Activated naive CD4-positive, alpha-beta T cell treated with anti-CD3 and anti-CD28 coated beads, Interleukin-2, amount 50 U/mL, for 24 hours (primary cell): Measurements from ENCODE around the gene USF1.
"Not testable (repeated sequence)": the region's sequence is repeated elsewhere in the genome, so short reads cannot be mapped to it uniquely, and the experiment has no call there.

Experiments used
- H3K27ac Mint-ChIP-seq: one replicate; pipeline ENCODE4 v1.8.0; 2021; ENCODE audit warnings: mild to moderate bottlenecking, mixed read lengths
- H3K27me3 Mint-ChIP-seq: one replicate; pipeline ENCODE4 v1.8.0; 2021; ENCODE audit warnings: mixed read lengths
- H3K36me3 Mint-ChIP-seq: one replicate; pipeline ENCODE4 v1.8.0; 2021; ENCODE audit warnings: mixed read lengths
- H3K4me1 Mint-ChIP-seq: one replicate; pipeline ENCODE4 v1.8.0; 2021; ENCODE audit warnings: mixed read lengths
- H3K4me3 Mint-ChIP-seq: one replicate; pipeline ENCODE4 v1.8.0; 2021; ENCODE audit warnings: mild to moderate bottlenecking, mixed read lengths
- H3K9me3 Mint-ChIP-seq: one replicate; pipeline ENCODE4 v1.8.0; 2021; ENCODE audit warnings: mixed read lengths

USF1 gene

DNA sequence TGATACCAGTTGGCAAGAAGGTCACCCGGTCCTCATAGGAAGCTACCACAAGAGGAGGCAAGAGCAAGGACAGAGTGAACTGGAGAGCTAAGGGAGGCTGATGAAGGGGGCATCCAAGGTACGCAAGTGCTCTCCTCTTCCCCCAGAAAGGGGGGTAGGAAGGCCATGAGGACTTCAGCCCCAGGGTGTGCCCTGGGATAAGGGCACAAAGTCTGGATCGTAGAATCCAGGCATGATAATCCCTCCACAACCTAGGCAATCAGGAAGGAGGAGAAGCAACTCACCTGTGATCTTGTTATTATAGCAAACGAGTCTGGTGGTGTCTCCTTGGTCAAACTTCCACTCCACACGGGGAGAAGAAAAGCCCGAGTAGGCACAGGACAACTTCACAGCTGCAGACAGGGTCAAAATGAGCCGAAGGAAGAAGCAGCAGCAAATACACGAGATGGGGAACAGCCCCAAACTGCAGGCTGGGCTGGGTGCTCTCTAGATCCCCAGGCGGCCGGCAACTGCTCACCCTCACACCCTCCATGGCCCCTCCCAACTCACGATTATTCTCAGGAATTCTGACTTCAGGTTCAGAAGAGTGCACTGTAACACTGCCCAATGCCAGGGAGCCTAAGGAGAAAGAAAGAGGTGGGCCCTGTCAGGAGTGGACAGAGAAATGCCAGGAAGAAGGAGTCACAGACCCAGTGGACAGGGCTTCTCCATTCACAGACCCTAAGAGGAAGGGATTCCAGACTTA, 44.9 kb downstream of the USF1 start:
- Mint-ChIP-seq H3K4me3 (no peak overlapping the region), H3K36me3 (no peaks in the 10 kb centered on the region), H3K27me3 (no peaks in the 10 kb centered on the region), H3K4me1 (peaks cover 12% of the 10 kb centered on the region), H3K9me3 (no peaks in the 10 kb centered on the region), H3K27ac (no peak overlapping the region)

DNA sequence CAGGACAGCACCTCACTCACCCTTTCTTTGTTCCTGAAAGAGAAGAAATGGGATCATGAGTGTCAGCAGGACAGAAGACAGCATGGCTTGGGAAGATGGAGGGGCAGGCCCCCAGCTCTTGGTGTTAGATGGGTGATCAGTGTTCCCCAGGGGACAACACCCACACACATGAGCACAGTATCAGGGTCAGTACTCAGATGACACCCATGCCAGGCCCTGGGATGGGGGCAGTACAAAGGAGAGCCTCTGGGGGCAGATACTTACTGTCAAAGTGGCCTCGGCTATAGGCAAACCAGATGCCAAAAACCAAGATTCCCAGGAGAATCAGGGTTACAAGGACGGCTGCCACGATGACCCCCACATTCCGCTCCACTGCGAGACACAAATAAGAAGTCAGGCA, 46.4 kb downstream of the USF1 start:
- no peaks in the 10 kb centered on the region for H3K27me3 Mint-ChIP-seq
- peaks cover 12% of the 10 kb centered on the region for H3K4me1 Mint-ChIP-seq
- no peak overlapping the region for H3K4me3 Mint-ChIP-seq
- no peak overlapping the region for H3K27ac Mint-ChIP-seq
- H3K36me3 Mint-ChIP-seq = no peaks in the 10 kb centered on the region
- no peaks in the 10 kb centered on the region for H3K9me3 Mint-ChIP-seq

DNA sequence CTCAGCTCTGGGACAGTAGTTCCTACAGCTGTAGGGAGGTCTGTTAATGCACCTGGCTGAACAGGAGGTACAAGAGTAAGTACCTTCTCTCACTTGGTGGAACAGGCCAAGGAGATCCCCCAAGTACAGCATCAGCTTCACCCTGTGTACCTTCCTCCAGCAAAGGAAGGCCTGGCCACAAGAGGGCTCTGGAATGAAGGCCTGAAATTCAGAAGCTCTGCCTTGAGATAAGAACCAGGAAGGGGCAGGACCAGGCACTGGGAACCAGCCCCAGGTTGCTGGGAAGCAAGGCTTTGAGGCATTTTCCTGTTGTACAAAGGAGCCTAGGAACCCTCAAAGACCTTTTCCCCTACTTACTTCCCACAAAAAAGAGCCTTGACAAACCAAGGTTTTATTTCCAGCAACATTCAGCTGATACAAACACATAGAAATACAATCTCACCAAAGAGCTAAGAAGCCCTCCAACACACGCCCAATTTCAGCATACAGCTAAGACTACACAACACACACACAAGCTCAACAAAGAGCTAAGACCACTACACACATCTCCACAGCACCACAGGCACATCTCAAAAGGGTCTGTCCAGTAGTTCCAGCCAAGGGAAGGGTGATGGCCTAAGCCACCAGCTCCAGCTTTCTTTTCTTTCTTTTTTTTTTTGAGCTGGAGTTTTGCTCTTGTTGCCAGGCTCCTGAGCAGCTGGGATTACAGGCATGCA, 48.3 kb downstream of the USF1 start:
- no peak overlapping the region for H3K4me3 Mint-ChIP-seq
- no peaks in the 10 kb centered on the region for H3K27me3 Mint-ChIP-seq
- H3K36me3 Mint-ChIP-seq = no peaks in the 10 kb centered on the region
- peak overlapping the region; percentile 61 for H3K27ac Mint-ChIP-seq
- peaks cover 12% of the 10 kb centered on the region for H3K4me1 Mint-ChIP-seq
- no peaks in the 10 kb centered on the region for H3K9me3 Mint-ChIP-seq

DNA sequence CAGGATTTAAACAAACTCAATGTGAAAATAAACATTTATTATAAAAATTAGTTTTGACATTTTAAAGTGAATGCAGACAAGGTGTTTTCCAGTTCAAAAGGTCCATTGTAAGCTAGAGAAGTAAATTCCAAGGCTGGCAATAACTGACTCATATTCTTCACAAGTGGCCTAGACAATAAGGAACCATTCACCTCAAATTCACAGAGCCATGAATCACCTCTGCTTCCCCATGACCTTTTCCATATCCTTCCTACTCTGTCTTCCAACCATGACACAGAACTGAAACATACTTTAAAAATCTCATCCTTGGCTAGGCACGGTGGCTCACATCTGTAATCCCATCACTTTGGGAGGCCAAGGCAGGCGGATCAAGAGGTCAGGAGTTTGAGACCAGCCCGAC, 49.6 kb downstream of the USF1 start:
- Mint-ChIP-seq H3K4me1 (peaks cover 12% of the 10 kb centered on the region), H3K27me3 (no peaks in the 10 kb centered on the region), H3K27ac (no peak overlapping the region), H3K4me3 (no peak overlapping the region), H3K9me3 (no peaks in the 10 kb centered on the region), H3K36me3 (no peaks in the 10 kb centered on the region)

DNA sequence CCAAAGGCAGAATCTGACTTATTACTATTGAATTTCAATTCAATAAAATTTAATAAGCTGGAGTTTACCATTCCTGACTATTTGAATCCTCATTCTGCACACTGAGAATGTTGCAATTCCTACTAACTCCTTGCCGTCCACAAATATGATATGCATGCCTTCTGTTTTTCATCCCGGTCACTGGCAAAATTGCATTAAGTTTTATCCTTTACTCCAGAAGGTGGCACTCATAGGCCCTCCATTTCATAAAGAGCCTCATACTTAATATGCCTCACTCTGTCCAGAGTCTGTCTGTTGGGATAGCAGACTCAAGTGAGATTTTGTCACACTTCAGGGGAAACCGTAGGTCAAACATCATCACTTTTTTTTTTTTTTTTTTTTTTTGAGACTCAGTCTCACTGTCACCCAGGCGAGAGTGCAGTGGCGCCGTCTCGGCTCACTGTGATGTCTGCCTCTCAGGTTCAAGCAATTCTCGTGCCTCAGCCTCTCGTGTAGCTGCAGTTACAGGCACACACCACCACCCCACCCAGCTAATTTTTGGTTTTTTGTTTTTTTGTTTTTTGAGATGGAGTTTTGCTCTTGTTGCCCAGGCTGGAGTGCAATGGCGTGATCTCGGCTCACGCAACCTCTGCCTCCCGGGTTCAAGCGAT, 52.1 kb downstream of the USF1 start:
- Mint-ChIP-seq H3K27me3 (no peaks in the 10 kb centered on the region), H3K9me3 (no peaks in the 10 kb centered on the region), H3K4me1 (peaks cover 12% of the 10 kb centered on the region), H3K36me3 (no peaks in the 10 kb centered on the region), H3K4me3 (no peak overlapping the region), H3K27ac (no peak overlapping the region)

DNA sequence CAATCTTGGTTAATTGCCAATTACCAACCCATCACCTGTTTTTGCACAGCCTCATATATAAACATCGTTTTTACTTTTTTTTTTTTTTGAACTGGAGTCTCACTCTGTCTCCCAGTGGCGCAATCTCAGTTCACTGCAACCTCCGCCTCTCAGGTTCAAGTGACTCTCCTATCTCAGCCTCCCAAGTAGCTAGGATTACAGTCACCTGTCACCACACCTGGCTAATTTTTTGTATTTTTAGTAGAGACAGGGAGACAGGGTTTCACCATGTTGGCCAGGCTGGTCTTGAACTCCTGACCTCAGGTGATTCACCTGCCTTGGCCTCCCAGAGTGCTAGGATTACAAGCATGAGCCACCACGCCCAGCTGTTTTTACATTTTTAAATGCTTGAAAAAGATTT, 53.7 kb downstream of the USF1 start:
- not testable (repeated sequence) for H3K9me3 Mint-ChIP-seq, H3K27me3 Mint-ChIP-seq, H3K4me3 Mint-ChIP-seq, H3K36me3 Mint-ChIP-seq, H3K4me1 Mint-ChIP-seq, H3K27ac Mint-ChIP-seq
